Right lobe of liver (tissue), 4 donors: ENCODE data around the gene WASF1.

Experiments used
- CTCF ChIP-seq, 4 donors: fragments of 200-600 bp in 3 of 4; fragments of 450-650 bp in 1 of 4; IDR thresholded peaks; one replicate each; pipeline versions ENCODE4 v1.5.1 to v1.8.0; 2016 to 2022; ENCODE audit warnings: antibody characterized with exemption in 4 of 4, mild to moderate bottlenecking in 2 of 4
- POLR2A ChIP-seq: fragments of 450-650 bp; IDR thresholded peaks from one replicate; pipeline ENCODE4 v1.6.1; 2017; ENCODE audit warnings: antibody characterized with exemption, mild to moderate bottlenecking
- donor health status: DM: no; HTN: no; CAD: no.
- donor health status: DM: no; HTN: no; CAD: no.
- donor health status: DM: no; HTN: yes; CAD: no.

GRCh38 chr6:110188791-110189190 lies 9.3 kb upstream of the WASF1 start:
- TF ChIP-seq CTCF (IDR thresholded peaks at IDR 0.05) (no peak), POLR2A (no peak)
